Measurements from ENCODE around the gene TJP2. TPM values are rescaled to one million over a fixed set of nuclear protein-coding genes. Genes with fewer than 3 reads are reported as not detected.

Gene TJP2
- total RNA-seq, 2 donors from 2014 or later, result 46.3 to 51.7 TPM

- H3K27me3 ChIP-seq, result no peaks in the 10 kb centered on the region
- TF ChIP-seq, protein P1, sequence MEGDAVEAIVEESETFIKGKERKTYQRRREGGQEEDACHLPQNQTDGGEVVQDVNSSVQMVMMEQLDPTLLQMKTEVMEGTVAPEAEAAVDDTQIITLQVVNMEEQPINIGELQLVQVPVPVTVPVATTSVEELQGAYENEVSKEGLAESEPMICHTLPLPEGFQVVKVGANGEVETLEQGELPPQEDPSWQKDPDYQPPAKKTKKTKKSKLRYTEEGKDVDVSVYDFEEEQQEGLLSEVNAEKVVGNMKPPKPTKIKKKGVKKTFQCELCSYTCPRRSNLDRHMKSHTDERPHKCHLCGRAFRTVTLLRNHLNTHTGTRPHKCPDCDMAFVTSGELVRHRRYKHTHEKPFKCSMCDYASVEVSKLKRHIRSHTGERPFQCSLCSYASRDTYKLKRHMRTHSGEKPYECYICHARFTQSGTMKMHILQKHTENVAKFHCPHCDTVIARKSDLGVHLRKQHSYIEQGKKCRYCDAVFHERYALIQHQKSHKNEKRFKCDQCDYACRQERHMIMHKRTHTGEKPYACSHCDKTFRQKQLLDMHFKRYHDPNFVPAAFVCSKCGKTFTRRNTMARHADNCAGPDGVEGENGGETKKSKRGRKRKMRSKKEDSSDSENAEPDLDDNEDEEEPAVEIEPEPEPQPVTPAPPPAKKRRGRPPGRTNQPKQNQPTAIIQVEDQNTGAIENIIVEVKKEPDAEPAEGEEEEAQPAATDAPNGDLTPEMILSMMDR (IDR thresholded peaks at IDR 0.05), result no peak
- H3K27ac ChIP-seq, result no peak overlapping the region
- H3K36me3 ChIP-seq, result no peaks in the 10 kb centered on the region
- no peak overlapping the region for H3K4me3 ChIP-seq
- no peaks in the 10 kb centered on the region for H3K4me1 ChIP-seq
- no peak for DNase-seq (ENCODE audit: low spot score)
- no peaks in the 10 kb centered on the region for H3K9me3 ChIP-seq
These were observed 145.4 kb downstream of the TJP2 start for GRCh38 chr9:69319324-69320025.

DNA sequence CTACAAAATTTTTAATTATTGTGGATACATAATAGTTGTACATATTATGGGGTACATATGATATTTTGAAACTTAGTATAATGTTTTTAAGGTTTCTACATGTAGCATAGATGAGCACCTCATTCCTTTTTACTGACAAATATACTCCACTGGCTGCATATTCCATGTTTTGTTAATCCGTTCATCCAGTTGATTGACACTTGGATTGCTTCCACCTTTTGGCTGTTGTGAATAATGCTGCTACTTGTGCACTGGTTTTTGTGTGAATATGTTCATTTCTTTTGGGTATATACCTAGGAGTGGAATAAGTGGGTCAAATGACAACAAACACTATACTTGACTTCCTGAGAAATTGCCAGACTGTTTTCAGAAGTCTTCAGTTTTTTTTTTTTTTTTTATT is 148.2 kb downstream of the TJP2 start:
- TF ChIP-seq, protein P1 (IDR thresholded peaks at IDR 0.05), result no peak

DNA sequence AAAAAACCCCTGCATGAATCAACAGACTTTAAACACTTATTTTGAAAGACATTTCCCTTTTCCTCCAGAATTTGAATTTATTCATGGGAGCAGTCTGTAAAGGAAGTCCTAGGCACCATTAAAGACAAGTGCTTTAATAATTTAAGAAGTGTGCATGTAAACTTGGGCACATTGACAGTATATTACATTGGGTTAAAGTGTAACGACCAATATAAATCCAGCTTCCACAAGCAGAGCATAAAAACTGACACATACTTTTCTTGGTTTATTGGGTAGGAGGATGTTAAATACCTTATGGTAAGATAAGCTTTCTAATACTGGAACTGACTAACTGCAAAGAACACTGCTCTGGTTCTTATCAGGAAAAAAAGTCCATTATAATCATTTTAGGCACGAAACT is 149.8 kb downstream of the TJP2 start:
- TF ChIP-seq, protein P1 (IDR thresholded peaks at IDR 0.05), result no peak
- no peak for DNase-seq (ENCODE audit: low spot score)
- no peaks in the 10 kb centered on the region for H3K27me3 ChIP-seq
- peaks cover 0 to 8% of the 10 kb centered on the region in 2 donors for H3K4me1 ChIP-seq
- H3K9me3 ChIP-seq, result no peaks in the 10 kb centered on the region
- no peaks in the 10 kb centered on the region for H3K36me3 ChIP-seq
- peak overlapping the region; percentile 46 to 64 for H3K4me3 ChIP-seq
- H3K27ac ChIP-seq, result no peak overlapping the region

More for the DNA sequence above, 148.2 kb downstream of the TJP2 start:
- no peaks in the 10 kb centered on the region for H3K9me3 ChIP-seq
- H3K4me1 ChIP-seq, result peaks cover 0 to 8% of the 10 kb centered on the region in 2 donors
- no peak overlapping the region for H3K27ac ChIP-seq
- no peak overlapping the region for H3K4me3 ChIP-seq
- H3K27me3 ChIP-seq, result no peaks in the 10 kb centered on the region
- H3K36me3 ChIP-seq, result no peaks in the 10 kb centered on the region
- no peak for DNase-seq (ENCODE audit: low spot score)

Other genes starting within 250 kb of the TJP2 start
- gene PRKACG, start 160.2 kb upstream of the TJP2 start, total RNA-seq, result not detected
- 10 to 100 TPM; 10.5 to 24.6 TPM for gene FXN, start 138.5 kb upstream of the TJP2 start, total RNA-seq
- 10 to 100 TPM; 12.1 to 16.2 TPM for gene ENTREP1, start 150.9 kb downstream of the TJP2 start, total RNA-seq